K562 (cell line): ENCODE data around the gene ECM1. TPM values are rescaled to one million over a fixed set of nuclear protein-coding genes. Genes with fewer than 3 reads are reported as not detected.
A peak's percentile ranks its signal among the peaks of the same experiment; 100 is the strongest.

Source experiments
- CREM ChIP-seq: IDR thresholded peaks from 2 replicates; pipeline ENCODE4 v1.6.1; 2014; ENCODE audit warnings: antibody characterized with exemption, low read depth
- EP400 ChIP-seq: fragments of 450-650 bp; IDR thresholded peaks from 2 replicates; pipeline ENCODE4 v1.6.1; 2017; ENCODE audit warnings: antibody characterized with exemption, mild to moderate bottlenecking, moderate library complexity
- HNRNPLL ChIP-seq: fragments of 200-400 bp; formaldehyde crosslinking; IDR thresholded peaks from 2 replicates; pipeline ENCODE4 v1.6.1; 2017; ENCODE audit warnings: low read length, low read depth, mild to moderate bottlenecking; ENCODE audit not compliant: poor library complexity, severe bottlenecking
- PTBP1 ChIP-seq: fragments of 200-400 bp; formaldehyde crosslinking; IDR thresholded peaks from 2 replicates; pipeline ENCODE4 v1.6.1; 2017; ENCODE audit warnings: low read depth, low read length
- RAD21 ChIP-seq, 2 experiments: fragments of 250-450 bp in 1 of 2; fragments of 450-650 bp in 1 of 2; sonication (Bioruptor Pico) in 1 of 2; formaldehyde crosslinking in 1 of 2; IDR thresholded peaks in 1 of 2; conservative IDR thresholded peaks in 1 of 2; 2 replicates each; pipeline versions ENCODE4 v1.4.0 to v1.8.0; 2020 to 2022; ENCODE audit warnings: mild to moderate bottlenecking in 2 of 2, moderate library complexity in 1 of 2
- RB1 ChIP-seq: fragments of 450-650 bp; IDR thresholded peaks from 2 replicates; pipeline ENCODE4 v1.6.1; 2017; ENCODE audit warnings: low read depth, mild to moderate bottlenecking
- UBTF ChIP-seq, 2 experiments: IDR thresholded peaks; 2 replicates each; pipeline ENCODE4 v1.6.1; 2012; ENCODE audit warnings: improper control_type of control experiment in 2 of 2, low read depth in 2 of 2, low read length in 2 of 2, borderline replicate concordance in 1 of 2
- YY1 ChIP-seq, 3 experiments: IDR thresholded peaks; 2 replicates each; pipeline ENCODE4 v1.6.1; 2011; ENCODE audit warnings: low read length in 2 of 3, mild to moderate bottlenecking in 2 of 3, moderate library complexity in 2 of 3, borderline replicate concordance in 1 of 3, control low read depth in 1 of 3, low read depth in 1 of 3; ENCODE audit not compliant: insufficient read depth in 3 of 3, insufficient replicate concordance in 2 of 3, control insufficient read depth in 1 of 3, insufficient read length in 1 of 3; ENCODE audit errors: extremely low read depth in 1 of 3
- ZBTB7A ChIP-seq: IDR thresholded peaks from 2 replicates; pipeline ENCODE4 v1.6.1; 2011; ENCODE audit warnings: low read depth, mild to moderate bottlenecking, low read length, moderate library complexity, borderline replicate concordance; ENCODE audit not compliant: control insufficient read depth
- ZBTB9 ChIP-seq: fragments of 450-650 bp; formaldehyde crosslinking; IDR thresholded peaks from 2 replicates; pipeline ENCODE4 v1.4.0; 2020; ENCODE audit warnings: mild to moderate bottlenecking, moderate library complexity
- ZFP36 ChIP-seq: fragments of 150-350 bp; IDR thresholded peaks from 2 replicates; pipeline ENCODE4 v1.6.1; 2018; ENCODE audit warnings: low read length, low read depth; ENCODE audit not compliant: partially characterized antibody
- ZNF134 ChIP-seq: fragments of 250-450 bp; sonication (Bioruptor Pico); conservative IDR thresholded peaks from 2 replicates; pipeline ENCODE4 v1.4.0; 2020
- ZNF584 ChIP-seq: fragments of 200-800 bp; sonication (Bioruptor generic); IDR thresholded peaks from 2 replicates; pipeline ENCODE4 v1.6.1; 2016; ENCODE audit warnings: low read depth, mild to moderate bottlenecking, missing genetic modification characterization, missing compliant biosample characterization
- polyA plus RNA-seq, 8 experiments: library from polyadenylated mRNA; depleted of rRNA in 4 of 8; stranded (reverse) in 5 of 8; unstranded in 3 of 8; fragments of >200 nt; fragmentation: Nextera tagmentation in 2 of 8; fragmentation: Illumina TruSeq in 1 of 8; extraction: Ambion mirVana in 2 of 8; extraction: Trizol in 1 of 8; gene quantifications; 2 replicates each; pipeline versions ENCODE4 v1.2.1 to v1.2.3, GENCODE V29; 2011 to 2014; ENCODE audit warnings: inconsistent platforms in 1 of 8, missing spikeins in 1 of 8
- total RNA-seq, 7 experiments: library from RNA; depleted of rRNA in 6 of 7; stranded (reverse); fragments of >200 nt in 6 of 7; fragmentation: Illumina TruSeq in 2 of 7; extraction: Trizol in 2 of 7; gene quantifications; 2 replicates each; pipeline versions ENCODE4 v1.2.1 to v1.2.3, GENCODE V29; 2011 to 2021; ENCODE audit warnings: low replicate concordance in 1 of 7
- TF ChIP-seq, protein P1 (sequence below): sonication (generic); formaldehyde crosslinking; IDR thresholded peaks from 2 replicates; pipeline ENCODE4 v1.8.1; 2023; ENCODE audit warnings: mild to moderate bottlenecking, missing genetic modification reagents
- TF ChIP-seq, protein P2 (sequence below): fragments of 450-650 bp; formaldehyde crosslinking; IDR thresholded peaks from 2 replicates; pipeline ENCODE4 v1.4.0; 2020; ENCODE audit warnings: mild to moderate bottlenecking, moderate library complexity
- TF ChIP-seq, protein P3 (sequence below): fragments of 250-450 bp; sonication (Bioruptor Pico); IDR thresholded peaks from 2 replicates; pipeline ENCODE4 v1.5.0; 2020; ENCODE audit warnings: mild to moderate bottlenecking, borderline replicate concordance

The ECM1 gene
- total and polyA plus RNA-seq, 9 of the 15 experiments (the other 6 are each of a cell fraction or from before 2014, with no cell fraction given), result 6.6 to 52.2 (median 12.8) TPM

GRCh38 chr1:150560576-150561253, 52.8 kb downstream of the ECM1 start (continued):
- TF ChIP-seq, protein P1, sequence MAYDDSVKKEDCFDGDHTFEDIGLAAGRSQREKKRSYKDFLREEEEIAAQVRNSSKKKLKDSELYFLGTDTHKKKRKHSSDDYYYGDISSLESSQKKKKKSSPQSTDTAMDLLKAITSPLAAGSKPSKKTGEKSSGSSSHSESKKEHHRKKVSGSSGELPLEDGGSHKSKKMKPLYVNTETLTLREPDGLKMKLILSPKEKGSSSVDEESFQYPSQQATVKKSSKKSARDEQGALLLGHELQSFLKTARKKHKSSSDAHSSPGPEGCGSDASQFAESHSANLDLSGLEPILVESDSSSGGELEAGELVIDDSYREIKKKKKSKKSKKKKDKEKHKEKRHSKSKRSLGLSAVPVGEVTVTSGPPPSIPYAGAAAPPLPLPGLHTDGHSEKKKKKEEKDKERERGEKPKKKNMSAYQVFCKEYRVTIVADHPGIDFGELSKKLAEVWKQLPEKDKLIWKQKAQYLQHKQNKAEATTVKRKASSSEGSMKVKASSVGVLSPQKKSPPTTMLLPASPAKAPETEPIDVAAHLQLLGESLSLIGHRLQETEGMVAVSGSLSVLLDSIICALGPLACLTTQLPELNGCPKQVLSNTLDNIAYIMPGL (CRISPR knock-in tag), result no peak
- TF ChIP-seq CREM (peak; percentile 55), UBTF (IDR thresholded peaks at IDR 0.05; ENCODE audit: borderline replicate concordance in 1 of 2, low read depth in 2 of 2, low read length in 2 of 2) (no peak), ZFP36 (peak; percentile 38), HNRNPLL (peak; percentile 34), ZNF584 (no peak), RAD21 (CRISPR knock-in tag; conservative IDR thresholded peaks at IDR 0.05 in 1 of 2, IDR thresholded peaks at IDR 0.05 in 1 of 2) (peak; percentile 75 to 80), RB1 (peak; percentile 47; the same call in 1 of the 2 replicates), PTBP1 (no peak), ZBTB9 (no peak), EP400 (0 out of 2 replicates have a peak, but pooled peaks have one; percentile 27), YY1 (IDR thresholded peaks at IDR 0.05; ENCODE audit: borderline replicate concordance in 1 of 3, control insufficient read depth in 1 of 3, extremely low read depth in 1 of 3, insufficient read depth in 3 of 3, insufficient read length in 1 of 3, insufficient replicate concordance in 2 of 3, low read depth in 1 of 3, low read length in 2 of 3) (peak in 1 of 3 experiments; percentile 15), ZNF134 (CRISPR knock-in tag) (no peak), ZBTB7A (peak; percentile 44; the same call in 1 of the 2 replicates)
- TF ChIP-seq, protein P2, sequence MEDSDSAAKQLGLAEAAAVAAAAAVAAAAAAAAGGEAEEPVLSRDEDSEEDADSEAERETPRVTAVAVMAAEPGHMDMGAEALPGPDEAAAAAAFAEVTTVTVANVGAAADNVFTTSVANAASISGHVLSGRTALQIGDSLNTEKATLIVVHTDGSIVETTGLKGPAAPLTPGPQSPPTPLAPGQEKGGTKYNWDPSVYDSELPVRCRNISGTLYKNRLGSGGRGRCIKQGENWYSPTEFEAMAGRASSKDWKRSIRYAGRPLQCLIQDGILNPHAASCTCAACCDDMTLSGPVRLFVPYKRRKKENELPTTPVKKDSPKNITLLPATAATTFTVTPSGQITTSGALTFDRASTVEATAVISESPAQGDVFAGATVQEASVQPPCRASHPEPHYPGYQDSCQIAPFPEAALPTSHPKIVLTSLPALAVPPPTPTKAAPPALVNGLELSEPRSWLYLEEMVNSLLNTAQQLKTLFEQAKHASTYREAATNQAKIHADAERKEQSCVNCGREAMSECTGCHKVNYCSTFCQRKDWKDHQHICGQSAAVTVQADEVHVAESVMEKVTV (CRISPR knock-in tag), result peak; percentile 64
- TF ChIP-seq, protein P3, sequence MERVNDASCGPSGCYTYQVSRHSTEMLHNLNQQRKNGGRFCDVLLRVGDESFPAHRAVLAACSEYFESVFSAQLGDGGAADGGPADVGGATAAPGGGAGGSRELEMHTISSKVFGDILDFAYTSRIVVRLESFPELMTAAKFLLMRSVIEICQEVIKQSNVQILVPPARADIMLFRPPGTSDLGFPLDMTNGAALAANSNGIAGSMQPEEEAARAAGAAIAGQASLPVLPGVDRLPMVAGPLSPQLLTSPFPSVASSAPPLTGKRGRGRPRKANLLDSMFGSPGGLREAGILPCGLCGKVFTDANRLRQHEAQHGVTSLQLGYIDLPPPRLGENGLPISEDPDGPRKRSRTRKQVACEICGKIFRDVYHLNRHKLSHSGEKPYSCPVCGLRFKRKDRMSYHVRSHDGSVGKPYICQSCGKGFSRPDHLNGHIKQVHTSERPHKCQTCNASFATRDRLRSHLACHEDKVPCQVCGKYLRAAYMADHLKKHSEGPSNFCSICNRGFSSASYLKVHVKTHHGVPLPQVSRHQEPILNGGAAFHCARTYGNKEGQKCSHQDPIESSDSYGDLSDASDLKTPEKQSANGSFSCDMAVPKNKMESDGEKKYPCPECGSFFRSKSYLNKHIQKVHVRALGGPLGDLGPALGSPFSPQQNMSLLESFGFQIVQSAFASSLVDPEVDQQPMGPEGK (CRISPR knock-in tag), result no peak
